SK-N-MC (cell line): Measurements from ENCODE around the gene FARP2.

Experiments
- FOXP2 ChIP-seq: optimal IDR thresholded peaks from 2 replicates; pipeline ENCODE3; 2011; ENCODE audit warnings: mild to moderate bottlenecking, moderate library complexity; ENCODE audit not compliant: insufficient read depth; ENCODE audit errors: extremely low read length, control extremely low read depth
- POLR2AphosphoS5 ChIP-seq: IDR thresholded peaks from 2 replicates; pipeline ENCODE4 v1.6.1; 2012; ENCODE audit warnings: mild to moderate bottlenecking, low read depth, low read length, borderline replicate concordance

DNA sequence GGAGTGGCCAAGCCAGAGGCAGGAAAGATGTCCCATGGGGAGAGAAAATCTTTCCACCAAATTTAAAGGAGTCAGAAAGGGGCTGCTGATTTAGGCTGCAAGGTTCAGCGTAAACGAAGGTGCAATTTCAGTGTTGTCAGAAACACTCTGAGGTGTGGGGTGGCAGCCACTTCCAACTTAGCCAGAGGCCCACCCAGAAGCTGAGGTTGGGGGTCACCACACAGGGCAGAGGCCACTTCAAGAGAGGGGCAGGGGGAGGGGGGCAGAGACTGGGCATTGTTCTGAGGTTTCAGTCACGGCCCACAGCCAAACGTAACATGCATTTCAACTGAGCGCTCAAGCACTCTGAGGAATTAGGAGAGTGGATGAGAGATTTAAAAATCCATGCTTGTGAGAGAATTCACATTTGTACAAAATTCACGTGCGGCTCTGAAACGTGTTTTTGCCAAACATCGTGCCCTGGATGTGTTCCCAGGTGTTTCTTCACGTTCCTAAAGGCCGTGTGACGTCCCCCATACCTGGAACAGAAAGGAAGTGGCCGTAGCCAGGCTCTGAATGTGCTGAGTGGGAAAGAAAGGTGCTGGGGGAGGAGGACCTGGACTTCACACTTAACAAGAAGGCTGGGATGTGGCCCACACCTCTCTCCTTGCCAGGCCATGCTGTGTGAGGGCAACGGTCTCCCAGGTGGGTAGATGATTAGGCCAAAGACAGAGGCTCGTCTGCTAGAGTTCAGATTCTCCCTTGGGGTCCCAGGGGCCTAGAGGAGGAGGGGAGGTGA lies 182.9 kb downstream of the FARP2 start:
- TF ChIP-seq FOXP2 = no peak
- no peak for TF ChIP-seq POLR2AphosphoS5
